Muscle of leg (tissue), 3 donors: ENCODE results near the gene SORL1-AS1.

ENCODE experiments used
- DNase-seq: peaks from one replicate; pipeline ENCODE4 v3.0.0; 2013
- H3K27ac ChIP-seq: one replicate; pipeline ENCODE4 v1.5.1; 2013; ENCODE audit warnings: mild to moderate bottlenecking, low read length, control low read depth
- H3K27me3 ChIP-seq: one replicate; pipeline ENCODE4 v1.6.1; 2013; ENCODE audit warnings: low read length; ENCODE audit not compliant: control insufficient read depth, insufficient read depth
- H3K36me3 ChIP-seq: one replicate; pipeline ENCODE4 v1.6.1; 2013; ENCODE audit warnings: low read length; ENCODE audit not compliant: control insufficient read depth, insufficient read depth
- H3K4me1 ChIP-seq: one replicate; pipeline ENCODE4 v1.6.1; 2013; ENCODE audit warnings: low read length; ENCODE audit not compliant: control insufficient read depth, insufficient read depth
- H3K4me3 ChIP-seq: one replicate; pipeline ENCODE4 v1.5.1; 2013; ENCODE audit warnings: low read length, control low read depth
- H3K9me3 ChIP-seq: replicated peaks from 2 replicates; pipeline ENCODE4 v1.6.1; 2013; ENCODE audit warnings: low read depth, low read length; ENCODE audit not compliant: control insufficient read depth
- WGBS: methylation state at CpG from one replicate; pipeline ENCODE4 v1.1.5; 2013; ENCODE audit warnings: missing lambda C conversion rate; ENCODE audit not compliant: insufficient coverage; 5-methylcytosine and 5-hydroxymethylcytosine counted together

SORL1-AS1 gene

GRCh38 chr11:121451986-121452608, 670 bp downstream of the SORL1-AS1 start, which contains the start of gene SORL1:
SORL1 (plus strand) TSS chr11:121452314; CDS start chr11:121452332, 18 bp downstream.
- Histone ChIP-seq H3K4me1 (peaks cover 10% of the 10 kb centered on the region), H3K9me3 (peaks cover 2% of the 10 kb centered on the region), H3K36me3 (no peaks in the 10 kb centered on the region), H3K27me3 (peaks cover 31% of the 10 kb centered on the region), H3K4me3 (peak within 1 kb of the TSS; percentile 51), H3K27ac (no peak within 1 kb of the TSS)
- WGBS, result under 1% methylated on average over 89 of the region's 89 CpGs
- DNase-seq, result peak; percentile 83

GRCh38 chr11:121451178-121451985, 1.4 kb downstream of the SORL1-AS1 start:
- Histone ChIP-seq H3K27me3 (peaks cover 31% of the 10 kb centered on the region), H3K4me3 (peak overlapping the region; percentile 49), H3K9me3 (peaks cover 2% of the 10 kb centered on the region), H3K27ac (no peak overlapping the region), H3K4me1 (peaks cover 12% of the 10 kb centered on the region), H3K36me3 (no peaks in the 10 kb centered on the region)
- no peak for DNase-seq
- 36% methylated on average over 21 of the region's 22 CpGs for WGBS

- DNase-seq, result no peak
- WGBS, result no CpG with 5 or more reads among the region's 1 CpG
- no peaks in the 10 kb centered on the region for H3K36me3 ChIP-seq
- peaks cover 12% of the 10 kb centered on the region for H3K4me1 ChIP-seq
- peaks cover 2% of the 10 kb centered on the region for H3K9me3 ChIP-seq
- no peak overlapping the region for H3K4me3 ChIP-seq
- H3K27me3 ChIP-seq, result peaks cover 31% of the 10 kb centered on the region
- no peak overlapping the region for H3K27ac ChIP-seq
Observed at GRCh38 chr11:121450401-121450800, 2.4 kb downstream of the SORL1-AS1 start.

- no peak for DNase-seq
- H3K36me3 ChIP-seq, result no peaks in the 10 kb centered on the region
- peaks cover 12% of the 10 kb centered on the region for H3K4me1 ChIP-seq
- H3K27me3 ChIP-seq, result peaks cover 31% of the 10 kb centered on the region
- no peak overlapping the region for H3K27ac ChIP-seq
- H3K9me3 ChIP-seq, result peaks cover 2% of the 10 kb centered on the region
- no CpG with 5 or more reads among the region's 2 CpGs for WGBS
- no peak overlapping the region for H3K4me3 ChIP-seq
Observed at GRCh38 chr11:121449626-121450025, 3.1 kb downstream of the SORL1-AS1 start.

- peaks cover 2% of the 10 kb centered on the region for H3K9me3 ChIP-seq
- no peaks in the 10 kb centered on the region for H3K36me3 ChIP-seq
- peaks cover 31% of the 10 kb centered on the region for H3K27me3 ChIP-seq
- no CpG with 5 or more reads among the region's 4 CpGs for WGBS
- H3K27ac ChIP-seq, result no peak overlapping the region
- no peak for DNase-seq
- H3K4me3 ChIP-seq, result no peak overlapping the region
- peaks cover 12% of the 10 kb centered on the region for H3K4me1 ChIP-seq
Observed at GRCh38 chr11:121449123-121449522, 3.6 kb downstream of the SORL1-AS1 start.

GRCh38 chr11:121448431-121448941, 4.3 kb downstream of the SORL1-AS1 start:
- Histone ChIP-seq H3K4me1 (peaks cover 12% of the 10 kb centered on the region), H3K27ac (no peak overlapping the region)
- WGBS, result 89% methylated on average over 1 of the region's 3 CpGs

GRCh38 chr11:121448011-121448410, 4.8 kb downstream of the SORL1-AS1 start:
- H3K27ac ChIP-seq, result no peak overlapping the region
- H3K27me3 ChIP-seq, result peaks cover 24% of the 10 kb centered on the region
- DNase-seq, result no peak
- WGBS, result 100% methylated on average over 1 of the region's 4 CpGs
- no peaks in the 10 kb centered on the region for H3K36me3 ChIP-seq
- peaks cover 12% of the 10 kb centered on the region for H3K4me1 ChIP-seq
- no peak overlapping the region for H3K4me3 ChIP-seq
- H3K9me3 ChIP-seq, result peaks cover 2% of the 10 kb centered on the region

More at GRCh38 chr11:121448431-121448941, 4.3 kb downstream of the SORL1-AS1 start:
- Histone ChIP-seq H3K9me3 (peaks cover 2% of the 10 kb centered on the region), H3K4me3 (no peak overlapping the region), H3K27me3 (peaks cover 25% of the 10 kb centered on the region), H3K36me3 (no peaks in the 10 kb centered on the region)
- DNase-seq, result no peak

- H3K9me3 ChIP-seq, result peaks cover 2% of the 10 kb centered on the region
- H3K4me1 ChIP-seq, result peaks cover 6% of the 10 kb centered on the region
- WGBS, result 0% methylated on average over 1 of the region's 4 CpGs
- H3K4me3 ChIP-seq, result no peak overlapping the region
- peak; percentile 80 for DNase-seq
- peaks cover 15% of the 10 kb centered on the region for H3K27me3 ChIP-seq
- no peak overlapping the region for H3K27ac ChIP-seq
- no peaks in the 10 kb centered on the region for H3K36me3 ChIP-seq
Observed at GRCh38 chr11:121446752-121447156, 6.0 kb downstream of the SORL1-AS1 start.

GRCh38 chr11:121445071-121445768, 7.5 kb downstream of the SORL1-AS1 start:
- peaks cover 2% of the 10 kb centered on the region for H3K4me1 ChIP-seq
- 73% methylated on average over 13 of the region's 14 CpGs for WGBS
- H3K36me3 ChIP-seq, result no peaks in the 10 kb centered on the region
- peaks cover 3% of the 10 kb centered on the region for H3K27me3 ChIP-seq
- H3K4me3 ChIP-seq, result no peak overlapping the region
- peaks cover 2% of the 10 kb centered on the region for H3K9me3 ChIP-seq
- H3K27ac ChIP-seq, result no peak overlapping the region
- DNase-seq, result no peak

GRCh38 chr11:121444526-121444925, 8.2 kb downstream of the SORL1-AS1 start:
- Histone ChIP-seq H3K4me1 (peaks cover 2% of the 10 kb centered on the region), H3K27ac (no peak overlapping the region), H3K36me3 (no peaks in the 10 kb centered on the region), H3K9me3 (peaks cover 2% of the 10 kb centered on the region), H3K4me3 (no peak overlapping the region), H3K27me3 (peaks cover 2% of the 10 kb centered on the region)
- WGBS, result 63% methylated on average over 2 of the region's 3 CpGs
- no peak for DNase-seq
